Measurements from ENCODE around the gene RNGTT.

- TF ChIP-seq POLR2AphosphoS5 (IDR thresholded peaks at IDR 0.05; ENCODE audit: low read depth, low read length) (no peak), POLR2A (IDR thresholded peaks at IDR 0.05; ENCODE audit: low read depth, low read length) (no peak), TAF1 (IDR thresholded peaks at IDR 0.05; ENCODE audit: borderline replicate concordance, low read depth, low read length) (no peak)
Measured at GRCh38 chr6:88565836-88566235, 397.6 kb downstream of the RNGTT start.
